ENCODE data around the gene KIAA0040.

The KIAA0040 gene

DNA sequence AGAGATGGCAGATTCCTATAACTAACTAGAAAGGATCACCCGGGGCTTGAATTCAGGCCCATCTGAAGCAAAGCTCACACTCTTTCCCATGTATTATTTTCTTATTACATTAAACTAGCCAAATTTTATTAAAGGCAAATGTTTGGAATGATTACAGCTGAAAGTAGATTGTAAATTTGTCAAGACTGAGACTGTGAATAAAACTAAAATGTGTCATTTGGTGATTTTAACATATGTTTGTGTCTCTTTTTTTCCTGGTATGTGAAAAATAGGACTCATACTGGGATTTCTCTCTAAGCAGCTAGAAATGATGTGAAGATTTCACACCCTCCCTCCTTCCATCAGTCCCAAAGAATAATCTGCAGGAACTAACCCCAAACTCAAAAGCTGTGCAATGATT is 19.1 kb upstream of the KIAA0040 start:
- ATAC-seq = no peak
- TF ChIP-seq ISL1 (CRISPR knock-in tag; IDR thresholded peaks at IDR 0.05) (no peak), ZC3H10 (CRISPR knock-in tag; IDR thresholded peaks at IDR 0.05) (no peak)
- TF ChIP-seq, protein P1, sequence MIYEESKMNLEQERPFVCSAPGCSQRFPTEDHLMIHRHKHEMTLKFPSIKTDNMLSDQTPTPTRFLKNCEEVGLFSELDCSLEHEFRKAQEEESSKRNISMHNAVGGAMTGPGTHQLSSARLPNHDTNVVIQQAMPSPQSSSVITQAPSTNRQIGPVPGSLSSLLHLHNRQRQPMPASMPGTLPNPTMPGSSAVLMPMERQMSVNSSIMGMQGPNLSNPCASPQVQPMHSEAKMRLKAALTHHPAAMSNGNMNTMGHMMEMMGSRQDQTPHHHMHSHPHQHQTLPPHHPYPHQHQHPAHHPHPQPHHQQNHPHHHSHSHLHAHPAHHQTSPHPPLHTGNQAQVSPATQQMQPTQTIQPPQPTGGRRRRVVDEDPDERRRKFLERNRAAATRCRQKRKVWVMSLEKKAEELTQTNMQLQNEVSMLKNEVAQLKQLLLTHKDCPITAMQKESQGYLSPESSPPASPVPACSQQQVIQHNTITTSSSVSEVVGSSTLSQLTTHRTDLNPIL (CRISPR knock-in tag; IDR thresholded peaks at IDR 0.05; ENCODE audit: low read depth) = no peak
- TF ChIP-seq, protein P2, sequence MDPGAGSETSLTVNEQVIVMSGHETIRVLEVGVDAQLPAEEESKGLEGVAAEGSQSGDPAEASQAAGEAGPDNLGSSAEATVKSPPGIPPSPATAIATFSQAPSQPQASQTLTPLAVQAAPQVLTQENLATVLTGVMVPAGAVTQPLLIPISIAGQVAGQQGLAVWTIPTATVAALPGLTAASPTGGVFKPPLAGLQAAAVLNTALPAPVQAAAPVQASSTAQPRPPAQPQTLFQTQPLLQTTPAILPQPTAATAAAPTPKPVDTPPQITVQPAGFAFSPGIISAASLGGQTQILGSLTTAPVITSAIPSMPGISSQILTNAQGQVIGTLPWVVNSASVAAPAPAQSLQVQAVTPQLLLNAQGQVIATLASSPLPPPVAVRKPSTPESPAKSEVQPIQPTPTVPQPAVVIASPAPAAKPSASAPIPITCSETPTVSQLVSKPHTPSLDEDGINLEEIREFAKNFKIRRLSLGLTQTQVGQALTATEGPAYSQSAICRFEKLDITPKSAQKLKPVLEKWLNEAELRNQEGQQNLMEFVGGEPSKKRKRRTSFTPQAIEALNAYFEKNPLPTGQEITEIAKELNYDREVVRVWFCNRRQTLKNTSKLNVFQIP (CRISPR knock-in tag; IDR thresholded peaks at IDR 0.05; ENCODE audit: borderline replicate concordance, low read depth) = no peak

DNA sequence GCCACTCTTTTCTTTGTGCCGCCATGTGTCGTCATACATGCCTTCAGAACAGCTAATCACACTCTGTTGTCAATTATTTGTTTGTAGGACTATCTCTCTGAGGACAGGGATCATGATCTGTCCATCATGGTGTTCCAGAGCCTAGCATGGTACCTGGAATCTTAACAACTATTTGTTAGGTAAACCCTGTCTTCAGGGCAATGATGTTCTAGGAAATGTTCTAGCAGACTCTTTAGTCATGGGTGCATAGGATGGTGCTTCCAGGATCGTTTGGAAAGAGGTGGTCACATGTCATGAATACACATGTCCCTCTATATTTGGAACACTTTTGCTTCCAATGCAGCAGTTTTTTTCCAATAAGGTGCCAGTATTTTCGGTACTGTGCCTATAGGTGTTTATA is 18.2 kb upstream of the KIAA0040 start:
- TF ChIP-seq ZC3H10 (CRISPR knock-in tag; IDR thresholded peaks at IDR 0.05) (no peak), ZFP3 (CRISPR knock-in tag; IDR thresholded peaks at IDR 0.05) (no peak), PATZ1 (CRISPR knock-in tag; IDR thresholded peaks at IDR 0.05; ENCODE audit: borderline replicate concordance) (no peak), TCF4 (CRISPR knock-in tag; IDR thresholded peaks at IDR 0.05; ENCODE audit: borderline replicate concordance) (no peak), ESRRG (CRISPR knock-in tag; IDR thresholded peaks at IDR 0.05) (no peak)
- TF ChIP-seq, protein P1 (CRISPR knock-in tag; IDR thresholded peaks at IDR 0.05; ENCODE audit: low read depth) = no peak
- TF ChIP-seq, protein P3, sequence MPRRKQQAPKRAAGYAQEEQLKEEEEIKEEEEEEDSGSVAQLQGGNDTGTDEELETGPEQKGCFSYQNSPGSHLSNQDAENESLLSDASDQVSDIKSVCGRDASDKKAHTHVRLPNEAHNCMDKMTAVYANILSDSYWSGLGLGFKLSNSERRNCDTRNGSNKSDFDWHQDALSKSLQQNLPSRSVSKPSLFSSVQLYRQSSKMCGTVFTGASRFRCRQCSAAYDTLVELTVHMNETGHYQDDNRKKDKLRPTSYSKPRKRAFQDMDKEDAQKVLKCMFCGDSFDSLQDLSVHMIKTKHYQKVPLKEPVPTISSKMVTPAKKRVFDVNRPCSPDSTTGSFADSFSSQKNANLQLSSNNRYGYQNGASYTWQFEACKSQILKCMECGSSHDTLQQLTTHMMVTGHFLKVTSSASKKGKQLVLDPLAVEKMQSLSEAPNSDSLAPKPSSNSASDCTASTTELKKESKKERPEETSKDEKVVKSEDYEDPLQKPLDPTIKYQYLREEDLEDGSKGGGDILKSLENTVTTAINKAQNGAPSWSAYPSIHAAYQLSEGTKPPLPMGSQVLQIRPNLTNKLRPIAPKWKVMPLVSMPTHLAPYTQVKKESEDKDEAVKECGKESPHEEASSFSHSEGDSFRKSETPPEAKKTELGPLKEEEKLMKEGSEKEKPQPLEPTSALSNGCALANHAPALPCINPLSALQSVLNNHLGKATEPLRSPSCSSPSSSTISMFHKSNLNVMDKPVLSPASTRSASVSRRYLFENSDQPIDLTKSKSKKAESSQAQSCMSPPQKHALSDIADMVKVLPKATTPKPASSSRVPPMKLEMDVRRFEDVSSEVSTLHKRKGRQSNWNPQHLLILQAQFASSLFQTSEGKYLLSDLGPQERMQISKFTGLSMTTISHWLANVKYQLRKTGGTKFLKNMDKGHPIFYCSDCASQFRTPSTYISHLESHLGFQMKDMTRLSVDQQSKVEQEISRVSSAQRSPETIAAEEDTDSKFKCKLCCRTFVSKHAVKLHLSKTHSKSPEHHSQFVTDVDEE (CRISPR knock-in tag; IDR thresholded peaks at IDR 0.05) = no peak
- no peak for ATAC-seq

- TF ChIP-seq CSDC2 (CRISPR knock-in tag; IDR thresholded peaks at IDR 0.05) = no peak
- TF ChIP-seq, protein P1 (CRISPR knock-in tag; IDR thresholded peaks at IDR 0.05; ENCODE audit: low read depth) = no peak
- ATAC-seq = no peak
Observed at GRCh38 chr1:175209493-175209921, 16.9 kb upstream of the KIAA0040 start.

- TF ChIP-seq, protein P3 (CRISPR knock-in tag; IDR thresholded peaks at IDR 0.05) = no peak
- no peak for TF ChIP-seq PPARA (CRISPR knock-in tag; IDR thresholded peaks at IDR 0.05; ENCODE audit: borderline replicate concordance)
- TF ChIP-seq ZFP3 (CRISPR knock-in tag; IDR thresholded peaks at IDR 0.05) = no peak
- no peak for TF ChIP-seq BACH2 (CRISPR knock-in tag; IDR thresholded peaks at IDR 0.05; ENCODE audit: borderline replicate concordance)
- no peak for ATAC-seq
Observed at GRCh38 chr1:175208773-175209492, 16.4 kb upstream of the KIAA0040 start.
